Putamen (tissue), 1 donor: ENCODE data around the gene RYR3.
"Not testable (repeated sequence)": the region's sequence is repeated elsewhere in the genome, so short reads cannot be mapped to it uniquely, and the experiment has no call there.

Experiments
- DNase-seq: peaks from one replicate; pipeline ENCODE4 v3.0.0-alpha.2; 2016; ENCODE audit warnings: low spot score

Gene RYR3

DNA sequence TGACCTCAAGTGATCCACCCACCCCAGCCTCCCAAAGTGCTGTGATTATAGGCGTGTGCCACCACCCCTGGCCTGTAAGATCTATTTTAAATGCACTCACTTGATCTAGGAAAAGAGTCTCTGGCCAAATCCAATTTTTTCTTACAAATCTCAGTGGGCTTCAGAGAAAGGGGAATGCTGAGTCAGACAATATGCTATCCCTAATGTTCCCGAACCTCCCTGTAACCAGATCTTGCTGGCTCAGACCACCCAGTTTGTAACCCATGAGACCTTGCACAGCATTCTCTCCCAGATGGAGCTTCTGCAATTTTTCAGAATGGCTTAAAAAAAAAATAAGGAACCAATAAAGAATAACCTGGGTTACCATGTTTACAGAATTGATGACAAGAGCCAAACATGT is 205.8 kb downstream of the RYR3 start:
- no peak for DNase-seq

DNA sequence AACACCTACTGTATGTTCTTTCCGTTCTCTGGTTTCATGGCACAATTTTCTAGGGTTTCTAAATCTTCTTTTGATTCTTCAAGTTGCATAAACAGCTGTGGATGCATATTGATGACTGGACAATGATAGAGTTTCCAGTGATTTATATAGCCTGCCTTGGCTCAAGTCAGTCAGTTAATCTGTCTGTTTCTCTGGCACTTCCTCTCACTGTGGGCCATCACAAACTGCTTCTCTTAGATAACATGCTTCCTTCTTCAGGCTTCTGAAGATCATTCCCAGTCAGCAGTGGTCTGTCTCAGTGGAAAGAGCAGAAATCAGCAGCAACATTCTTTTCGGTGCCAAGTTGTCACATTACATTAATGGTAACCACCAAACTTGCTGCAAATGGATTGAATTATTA is 207.2 kb downstream of the RYR3 start:
- no peak for DNase-seq

DNA sequence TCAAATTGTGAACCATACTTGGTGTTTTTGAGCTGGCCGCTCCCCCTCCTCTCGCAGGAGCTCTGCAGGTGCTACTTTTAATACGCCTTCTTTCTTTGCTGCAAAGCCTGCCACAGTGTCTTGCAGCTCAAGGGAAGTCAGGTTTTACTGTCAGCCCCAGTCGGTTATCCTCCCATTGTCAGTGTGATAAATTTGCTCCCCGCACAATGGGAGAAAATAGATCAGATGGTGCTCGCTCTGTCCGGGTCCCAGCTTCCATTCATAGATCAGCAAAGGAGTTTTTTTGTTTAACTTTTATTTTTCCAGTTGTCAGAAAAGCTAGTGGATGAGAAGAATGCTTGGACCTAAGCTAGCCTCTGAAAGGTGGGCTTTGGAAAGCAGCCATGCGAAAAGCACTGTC is 207.7 kb downstream of the RYR3 start:
- DNase-seq, result no peak

DNA sequence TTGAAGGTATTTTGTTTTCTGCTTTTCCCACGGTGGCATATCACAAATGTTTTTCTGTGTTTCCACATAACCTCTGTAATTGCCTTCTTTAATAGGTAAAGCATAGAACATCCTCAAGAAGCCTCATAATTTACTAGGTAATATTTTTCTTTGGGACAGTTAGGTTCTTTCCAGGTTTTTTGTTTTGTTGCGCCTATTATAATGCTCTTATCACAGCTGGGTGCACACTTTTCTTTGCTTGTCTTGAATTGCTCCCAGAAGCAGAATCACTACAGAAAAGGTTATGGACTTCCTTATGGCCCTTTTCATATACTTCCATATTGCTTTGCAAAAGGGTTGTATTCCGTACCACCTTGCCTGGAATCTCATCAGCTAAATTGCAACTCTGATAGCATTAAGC is 213.5 kb downstream of the RYR3 start:
- DNase-seq, result no peak

DNA sequence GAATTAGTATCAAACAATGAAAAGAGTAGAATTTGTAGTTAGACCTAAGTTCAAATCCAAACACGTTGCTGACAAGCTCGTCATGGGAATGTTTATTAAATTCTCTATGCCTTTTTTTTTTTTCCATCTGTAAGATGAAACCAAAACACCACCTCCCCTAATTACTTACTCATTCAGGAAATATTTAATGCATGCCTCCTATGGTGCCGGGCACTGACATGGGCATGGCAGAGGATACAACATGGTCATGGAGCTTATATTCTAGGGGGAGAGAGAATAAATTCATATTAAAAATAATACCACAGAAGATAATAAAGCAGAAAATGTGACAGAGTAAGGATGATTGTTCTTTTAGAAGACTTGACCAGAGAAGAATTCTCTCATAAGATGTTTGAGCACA is 215.8 kb downstream of the RYR3 start:
- no peak for DNase-seq

DNA sequence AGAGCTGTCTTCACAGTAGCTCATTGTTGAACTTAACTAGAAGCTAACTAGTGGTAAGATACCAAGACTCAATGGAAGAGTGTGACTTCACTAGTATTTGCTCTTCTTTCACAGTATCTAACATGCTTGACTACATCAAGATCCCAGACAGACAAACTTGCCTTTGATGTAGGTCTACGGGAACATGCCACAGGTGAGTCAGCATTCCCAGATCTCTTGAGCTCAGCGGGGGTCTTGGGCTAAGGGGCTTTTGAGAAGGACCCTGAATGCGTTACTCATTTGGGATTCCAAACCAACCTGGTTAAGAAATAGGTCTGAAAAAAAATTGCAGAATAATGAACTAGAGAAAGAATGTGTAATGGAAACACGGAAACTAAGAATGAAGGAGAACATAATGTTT is 222.4 kb downstream of the RYR3 start:
- DNase-seq, result no peak

DNA sequence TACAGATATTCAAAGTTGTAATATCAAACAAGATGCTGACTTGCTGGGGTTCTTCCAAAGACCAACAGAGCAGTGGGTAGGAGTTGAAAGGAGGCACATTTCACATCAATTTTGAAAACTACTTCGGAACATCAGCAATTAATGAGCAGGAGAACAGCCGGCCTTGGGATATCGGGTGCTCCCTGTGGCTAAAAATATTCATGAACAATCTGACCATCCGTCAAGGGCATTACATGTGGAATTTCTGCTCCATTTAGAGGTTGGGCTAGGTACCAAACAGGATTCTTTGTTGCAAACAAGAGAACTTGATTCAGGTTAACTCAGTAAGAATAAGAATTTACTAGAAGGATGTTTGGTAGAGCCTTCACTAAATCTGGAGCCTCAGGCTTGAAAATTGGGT is 223.9 kb downstream of the RYR3 start:
- DNase-seq, result no peak

DNA sequence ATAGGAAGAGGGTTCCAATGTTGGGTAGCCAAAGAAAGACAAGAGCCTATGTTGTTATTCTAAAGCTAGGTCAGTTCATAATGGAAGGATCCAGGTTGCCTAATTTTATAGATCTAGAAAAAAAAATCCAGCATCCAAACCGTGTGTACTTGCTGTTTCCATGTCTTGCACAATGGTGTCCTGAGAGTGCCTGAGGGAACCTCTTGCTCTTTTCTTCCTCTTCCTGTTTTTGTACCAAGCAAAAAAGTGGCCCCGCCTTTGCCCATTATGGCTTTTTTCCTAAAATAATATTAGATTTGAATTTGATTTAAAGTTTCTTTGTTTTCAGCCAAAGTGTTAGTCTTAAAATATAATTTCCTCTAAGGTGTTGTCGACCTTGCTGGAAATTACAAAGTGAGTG is 224.4 kb downstream of the RYR3 start:
- DNase-seq, result no peak

DNA sequence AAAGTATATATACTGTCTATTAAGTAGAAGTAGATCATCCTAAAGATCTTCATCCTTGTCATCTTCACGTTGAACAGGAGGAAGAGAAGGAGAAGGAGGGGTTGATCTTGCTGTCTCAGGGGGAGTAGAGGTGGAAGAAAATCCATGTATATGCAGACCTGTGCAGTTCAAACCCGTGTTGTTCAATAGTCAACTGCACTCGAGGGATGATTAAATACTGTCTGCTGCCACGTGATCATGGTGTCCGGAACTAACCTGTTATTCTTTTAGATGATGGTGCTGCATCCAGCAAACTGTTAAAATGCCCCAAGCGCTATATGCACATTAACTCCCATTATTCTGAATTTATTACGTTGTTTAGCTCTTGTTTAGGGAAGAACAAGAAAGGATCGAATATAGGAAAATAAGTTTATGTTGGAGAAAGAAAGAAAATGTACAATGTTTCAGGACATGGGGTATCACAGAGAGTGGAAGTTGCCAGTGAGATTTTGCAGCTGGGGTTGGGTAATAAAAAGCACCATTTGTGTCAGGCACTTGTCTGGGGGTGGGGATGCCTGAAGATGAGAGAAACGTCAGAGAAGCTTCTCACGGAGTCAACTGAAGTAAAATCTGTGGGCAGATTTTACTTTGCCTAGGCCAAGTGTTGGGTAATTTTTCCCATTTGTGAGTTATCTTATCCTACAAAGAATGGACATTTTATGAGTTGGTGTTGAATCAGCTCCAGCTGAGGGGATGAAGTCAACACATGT is 229.2 kb downstream of the RYR3 start:
- peak; percentile 67 for DNase-seq

DNA sequence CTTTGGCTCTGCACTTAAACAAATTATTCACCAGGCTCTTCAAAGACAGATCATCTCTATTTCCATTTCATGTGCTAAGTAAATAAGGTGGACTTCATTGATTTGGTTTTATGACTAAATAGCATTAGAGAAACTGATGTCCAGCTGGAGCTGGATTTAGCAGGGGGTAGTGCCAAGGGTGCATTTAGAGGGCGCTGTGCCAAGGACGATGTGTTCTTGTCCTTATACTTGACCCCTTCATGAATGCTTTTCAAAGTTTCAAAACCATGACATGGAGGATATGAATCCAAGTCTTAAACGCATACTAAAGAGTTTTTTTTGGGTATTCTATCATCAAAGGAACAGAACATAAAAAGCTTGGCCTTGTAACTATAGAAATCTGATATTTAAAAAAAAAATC is 233.2 kb downstream of the RYR3 start:
- DNase-seq, result no peak

DNA sequence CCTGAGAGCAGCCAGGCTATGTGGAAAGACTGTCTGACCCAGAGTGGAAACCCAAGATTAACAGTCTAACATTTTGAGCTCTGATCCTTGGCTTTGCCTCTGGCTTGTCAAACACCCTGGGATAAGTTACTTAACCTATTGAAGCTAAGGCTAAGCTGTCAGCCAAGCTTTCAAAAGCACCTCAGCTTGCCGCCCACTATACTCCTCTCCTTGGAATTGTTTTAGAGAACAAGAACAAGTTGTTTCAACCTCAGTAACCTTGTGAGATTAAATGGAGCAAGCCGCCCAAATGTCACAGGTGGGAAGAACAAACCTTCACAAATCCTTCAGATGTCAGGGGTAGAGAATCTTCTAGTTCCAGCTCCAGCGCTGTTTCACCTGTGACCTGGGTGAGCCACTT is 235.1 kb downstream of the RYR3 start:
- DNase-seq, result peak; percentile 82

DNA sequence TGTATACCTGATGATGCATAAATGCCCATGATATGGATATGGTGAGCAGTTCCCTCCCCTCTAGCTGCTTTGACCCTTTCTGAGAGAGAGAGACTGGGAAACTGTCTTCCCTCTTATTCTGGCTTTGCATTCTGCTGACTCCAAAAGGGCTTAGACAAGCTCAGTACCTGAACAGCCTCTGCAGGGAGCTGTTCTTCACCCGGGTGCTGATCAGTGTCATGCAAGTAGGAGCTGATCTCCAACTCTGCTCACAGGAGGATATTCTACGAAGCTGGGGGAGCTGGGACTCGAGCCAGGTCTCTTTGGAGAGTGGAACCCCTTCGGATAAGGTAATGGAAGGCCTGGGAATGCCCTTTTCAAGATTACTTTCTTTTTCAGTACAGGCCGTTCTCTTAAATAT is 237.1 kb downstream of the RYR3 start:
- no peak for DNase-seq

DNA sequence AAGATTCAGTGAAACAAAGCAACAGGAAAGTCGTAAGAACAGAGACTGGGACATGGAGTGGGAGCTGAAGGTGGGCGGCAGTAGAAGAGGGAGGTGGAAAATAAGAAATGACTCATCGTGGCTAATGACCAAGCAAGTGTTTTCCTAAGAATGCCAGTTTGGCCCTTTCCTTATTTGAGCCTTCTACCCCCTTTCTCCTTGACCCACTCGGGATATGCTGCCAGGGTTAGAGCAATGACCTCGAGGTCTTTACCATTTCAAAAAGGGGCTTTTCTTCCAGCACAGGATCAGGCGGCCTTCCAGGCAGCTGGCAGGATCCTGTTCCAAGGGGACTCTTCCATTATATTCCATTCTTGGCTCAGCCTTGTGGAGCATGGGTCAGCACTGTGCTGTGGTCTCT is 241.1 kb downstream of the RYR3 start:
- DNase-seq, result peak; percentile 59

DNA sequence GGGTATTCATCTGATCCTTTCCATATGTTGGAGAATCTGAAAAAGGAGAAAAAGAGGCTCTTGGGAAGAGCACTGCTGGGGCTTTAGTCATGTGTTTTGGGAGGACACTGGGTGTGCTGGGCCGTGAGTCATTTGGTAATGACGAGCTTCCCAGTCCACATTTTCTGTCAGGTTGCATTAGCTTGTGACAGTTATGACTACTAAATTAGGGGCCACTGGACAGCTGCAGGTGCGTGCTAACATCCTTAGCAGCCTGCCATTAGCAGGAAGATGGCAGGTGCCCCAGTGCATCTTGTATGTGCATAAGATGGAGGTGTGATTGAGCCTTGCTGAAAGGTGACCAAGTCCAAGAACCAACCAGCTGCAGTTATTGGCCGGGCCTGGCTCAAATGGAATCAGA is 242.4 kb downstream of the RYR3 start:
- DNase-seq, result no peak

DNA sequence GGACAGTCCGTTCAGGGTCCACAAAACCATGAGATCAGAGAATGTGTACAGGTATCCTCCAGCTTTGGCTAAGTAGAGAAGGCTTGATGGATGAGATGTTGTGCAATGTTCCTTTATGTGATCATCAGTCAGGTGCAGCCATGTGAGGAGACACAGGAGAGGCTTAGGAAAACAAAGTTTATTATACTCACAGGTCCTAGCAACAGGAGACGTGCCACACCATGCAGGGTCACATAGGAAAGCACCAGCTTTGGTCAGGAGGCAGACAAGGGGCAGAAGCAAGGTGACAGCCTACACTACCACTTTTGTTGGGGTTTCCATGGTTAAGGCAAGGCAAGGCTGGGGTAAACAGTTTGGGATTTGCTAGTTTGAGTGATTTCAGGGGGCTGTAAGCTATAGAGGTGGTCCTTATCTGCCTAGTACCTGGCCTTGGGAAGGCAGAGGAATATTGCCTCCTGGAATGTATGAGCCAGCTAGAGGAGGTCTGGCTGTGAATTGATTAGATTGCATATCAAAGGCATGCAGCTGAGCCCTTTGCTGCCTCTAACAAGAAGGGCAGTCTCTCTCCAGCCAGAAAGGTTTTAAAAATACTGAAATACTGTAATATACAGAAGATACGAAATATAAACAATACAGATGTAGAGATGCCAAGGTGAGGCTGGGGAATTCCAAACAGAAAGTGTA is 248.6 kb downstream of the RYR3 start:
- DNase-seq, result no peak

DNA sequence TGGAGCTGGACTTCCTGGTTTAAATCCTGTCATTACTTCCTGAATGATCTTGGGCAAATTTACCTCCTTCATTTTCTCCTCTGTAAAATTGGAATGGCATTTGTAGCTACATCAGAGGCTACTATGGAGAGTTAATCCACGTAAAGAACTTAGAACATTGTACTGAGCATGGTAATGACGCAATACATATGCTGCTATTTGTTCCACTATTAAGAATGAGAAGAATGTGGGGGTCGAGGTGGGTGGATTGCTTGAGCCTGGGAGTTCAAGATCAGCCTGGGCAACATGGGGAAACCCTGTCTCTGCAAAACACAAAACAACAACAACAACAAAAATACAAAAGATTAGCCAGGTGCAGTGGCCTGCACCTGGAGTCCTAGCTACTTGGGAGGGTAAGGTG is 250.6 kb downstream of the RYR3 start:
- no peak for DNase-seq

DNA sequence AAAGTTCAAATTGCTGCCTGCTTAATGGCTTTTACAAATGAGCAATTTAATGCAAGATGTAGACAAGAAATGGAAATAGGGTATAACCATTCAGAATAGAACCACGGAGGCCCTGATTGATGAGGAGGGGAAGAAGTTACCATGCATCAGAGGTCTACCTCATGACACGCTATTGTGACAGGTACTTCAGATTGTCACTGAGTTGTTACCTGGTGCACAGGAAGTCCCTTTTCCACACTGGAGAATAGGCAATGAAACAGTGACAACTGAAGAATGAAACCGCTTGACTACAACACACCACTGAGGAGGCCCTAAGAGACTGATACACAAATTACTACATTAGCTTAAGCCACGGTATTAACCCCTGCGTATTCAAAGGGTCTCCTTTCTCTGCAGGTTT is 251.2 kb downstream of the RYR3 start:
- no peak for DNase-seq

DNA sequence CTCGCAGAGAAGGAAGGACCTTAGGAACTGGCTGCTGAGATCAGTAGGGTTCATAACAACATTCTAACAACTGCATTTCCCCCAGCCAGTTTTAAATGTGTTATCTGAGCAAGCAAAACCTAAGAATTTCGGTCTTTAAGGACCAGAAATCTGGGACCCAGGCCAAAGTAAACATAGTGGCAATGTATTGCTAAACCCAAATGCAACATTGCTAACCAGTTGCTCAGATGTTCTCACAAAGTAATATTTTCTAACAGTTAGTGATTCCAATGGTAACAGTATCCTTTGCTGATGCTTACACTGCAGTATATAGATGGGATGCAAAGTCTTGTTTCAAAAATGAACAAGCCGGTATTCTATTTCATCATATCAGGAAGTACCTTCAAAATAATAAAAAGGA is 254.3 kb downstream of the RYR3 start:
- DNase-seq, result no peak

DNA sequence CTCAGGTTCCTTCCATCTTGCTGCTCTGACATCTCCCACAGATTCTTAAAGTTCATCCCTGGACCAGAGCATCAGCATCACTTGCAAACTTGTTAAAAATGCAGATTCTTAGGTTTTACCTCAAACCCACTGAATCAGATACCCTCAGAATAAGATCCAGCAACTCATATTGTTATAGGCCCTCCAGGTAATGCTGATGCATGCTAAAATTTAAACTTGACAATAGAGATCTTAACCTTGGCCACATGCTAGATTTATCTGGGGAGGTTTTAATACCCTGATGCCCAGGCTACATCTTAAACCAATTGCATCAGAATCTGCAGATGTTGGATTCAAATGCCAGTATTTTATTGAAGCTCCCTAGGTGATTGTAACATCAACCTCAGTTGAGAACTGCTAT is 256.9 kb downstream of the RYR3 start:
- DNase-seq, result no peak

DNA sequence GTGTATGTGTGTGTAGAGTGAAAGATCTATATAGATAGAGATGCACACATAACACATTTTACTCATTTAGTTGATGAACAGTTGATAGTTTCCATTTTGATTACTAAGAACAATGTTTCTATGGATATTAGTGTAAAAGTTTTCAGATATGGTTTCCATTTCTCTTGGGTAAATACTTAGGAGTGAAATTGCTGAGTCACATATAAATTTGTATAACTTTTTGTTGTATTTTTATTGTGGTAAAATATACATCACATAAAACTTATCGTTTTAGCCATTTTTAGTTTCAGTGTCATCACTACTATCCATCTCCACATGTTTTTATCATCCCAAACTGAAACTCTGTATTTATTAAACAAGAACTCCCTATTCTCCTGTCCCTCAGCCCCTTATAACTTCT is 258.3 kb downstream of the RYR3 start:
- DNase-seq, result no peak

DNA sequence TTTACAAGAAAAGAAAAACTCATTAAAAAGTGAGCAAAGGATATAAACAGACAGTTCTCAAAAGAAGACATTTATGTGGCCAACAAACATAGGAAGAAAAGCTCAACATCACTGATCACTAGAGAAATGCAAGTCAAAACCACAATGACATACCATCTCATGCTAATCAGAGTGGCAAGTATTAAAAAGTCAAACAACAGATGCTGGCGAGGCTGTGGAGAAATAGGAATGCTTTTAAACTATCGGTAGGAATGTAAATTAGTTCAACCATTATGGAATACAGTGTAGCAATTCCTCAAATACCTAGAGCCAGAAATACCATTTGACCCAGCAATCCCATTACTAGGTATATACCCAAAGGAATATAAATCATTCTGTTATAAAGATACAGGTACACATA is 267.1 kb downstream of the RYR3 start:
- not testable (repeated sequence) for DNase-seq

DNA sequence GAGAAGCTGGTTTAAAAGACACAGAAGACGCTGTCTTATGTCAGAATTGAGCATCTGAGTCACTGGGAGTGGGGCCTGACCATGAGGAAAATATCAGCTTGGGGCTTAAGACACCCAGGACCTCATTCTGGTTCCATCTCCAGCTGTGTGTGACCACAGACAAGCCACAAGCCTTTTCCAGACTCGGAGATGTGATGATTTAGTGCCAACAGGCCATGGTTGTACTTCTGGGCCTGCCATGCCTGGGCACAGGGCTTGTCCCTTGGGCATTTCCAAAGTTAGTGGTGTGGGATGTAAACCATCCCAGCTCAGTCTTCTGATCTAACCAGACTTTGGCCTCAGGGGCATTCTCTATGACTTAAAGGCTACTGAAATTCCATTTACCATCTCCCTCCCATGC is 269.8 kb downstream of the RYR3 start:
- no peak for DNase-seq

DNA sequence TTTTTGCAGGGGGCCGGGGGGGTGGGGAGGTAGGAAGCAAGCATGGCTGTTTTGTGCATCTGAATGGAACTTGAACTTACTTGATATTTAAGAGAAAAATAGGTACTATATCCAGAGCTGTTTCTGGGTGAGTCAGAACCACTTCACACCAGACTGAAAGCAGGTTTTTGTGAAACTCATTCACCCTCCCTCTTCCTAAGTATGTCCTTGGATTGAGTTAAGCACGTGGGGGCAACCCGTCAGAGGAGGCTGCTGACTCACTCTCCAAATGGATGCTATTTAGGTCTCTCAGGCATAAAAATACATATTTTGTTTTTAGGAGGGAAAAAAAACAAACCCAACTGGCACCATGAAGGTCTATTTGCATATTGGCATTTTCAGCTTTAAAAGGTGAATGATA is 270.3 kb downstream of the RYR3 start:
- peak; percentile 77 for DNase-seq

DNA sequence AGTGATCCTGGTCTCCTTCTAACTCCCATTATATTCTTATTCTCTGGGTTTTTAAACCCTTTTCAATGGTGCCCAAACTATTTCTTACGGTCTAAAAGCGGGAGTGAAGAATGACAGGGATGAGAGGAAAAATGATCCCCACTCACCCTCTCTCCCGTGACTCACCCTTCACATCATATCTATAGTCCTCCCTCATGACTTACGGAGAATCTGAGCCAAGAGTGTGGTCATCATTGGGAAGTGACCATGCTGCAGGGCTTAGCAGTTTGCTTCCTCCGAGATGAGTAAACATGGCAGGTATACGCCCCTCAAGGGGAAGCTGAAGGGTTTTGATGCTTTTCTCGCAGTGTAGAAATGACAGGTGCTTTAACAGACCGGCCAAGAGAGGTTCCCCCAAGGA is 274.0 kb downstream of the RYR3 start:
- no peak for DNase-seq
